Measurements from ENCODE around the gene SMPD2. TPM values are rescaled to one million over a fixed set of nuclear protein-coding genes. Genes with fewer than 3 reads are reported as not detected.

The SMPD2 gene
- total and polyA plus RNA-seq, 9 of the 15 experiments (the other 6 are each of a cell fraction or from before 2014, with no cell fraction given): 0.13 to 21.8 (median 18.3) TPM

- TF ChIP-seq, protein P1, sequence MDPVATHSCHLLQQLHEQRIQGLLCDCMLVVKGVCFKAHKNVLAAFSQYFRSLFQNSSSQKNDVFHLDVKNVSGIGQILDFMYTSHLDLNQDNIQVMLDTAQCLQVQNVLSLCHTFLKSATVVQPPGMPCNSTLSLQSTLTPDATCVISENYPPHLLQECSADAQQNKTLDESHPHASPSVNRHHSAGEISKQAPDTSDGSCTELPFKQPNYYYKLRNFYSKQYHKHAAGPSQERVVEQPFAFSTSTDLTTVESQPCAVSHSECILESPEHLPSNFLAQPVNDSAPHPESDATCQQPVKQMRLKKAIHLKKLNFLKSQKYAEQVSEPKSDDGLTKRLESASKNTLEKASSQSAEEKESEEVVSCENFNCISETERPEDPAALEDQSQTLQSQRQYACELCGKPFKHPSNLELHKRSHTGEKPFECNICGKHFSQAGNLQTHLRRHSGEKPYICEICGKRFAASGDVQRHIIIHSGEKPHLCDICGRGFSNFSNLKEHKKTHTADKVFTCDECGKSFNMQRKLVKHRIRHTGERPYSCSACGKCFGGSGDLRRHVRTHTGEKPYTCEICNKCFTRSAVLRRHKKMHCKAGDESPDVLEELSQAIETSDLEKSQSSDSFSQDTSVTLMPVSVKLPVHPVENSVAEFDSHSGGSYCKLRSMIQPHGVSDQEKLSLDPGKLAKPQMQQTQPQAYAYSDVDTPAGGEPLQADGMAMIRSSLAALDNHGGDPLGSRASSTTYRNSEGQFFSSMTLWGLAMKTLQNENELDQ (CRISPR knock-in tag; IDR thresholded peaks at IDR 0.05; ENCODE audit: borderline replicate concordance): no peak
- TF ChIP-seq PCBP1 (IDR thresholded peaks at IDR 0.05; ENCODE audit: low read depth, low read length, poor library complexity, severe bottlenecking) (peak; percentile 67), WHSC1 (IDR thresholded peaks at IDR 0.05; ENCODE audit: low read length) (no peak), HNRNPL (IDR thresholded peaks at IDR 0.05; ENCODE audit: low read depth, low read length) (peak; percentile 54; the same call in 1 of the 2 replicates), TFAP4 (CRISPR knock-in tag; IDR thresholded peaks at IDR 0.05; ENCODE audit: borderline replicate concordance) (peak; percentile 55; the same call in 1 of the 2 replicates), ZBTB9 (CRISPR knock-in tag; IDR thresholded peaks at IDR 0.05) (no peak; the same call in 1 of the 2 replicates), GABPB2 (CRISPR knock-in tag; conservative IDR thresholded peaks at IDR 0.05) (no peak), NR4A1 (CRISPR knock-in tag; IDR thresholded peaks at IDR 0.05) (0 out of 2 replicates have a peak, but pooled peaks have one; percentile 32), NR4A1 (tag; IDR thresholded peaks at IDR 0.05) (no peak), PRPF4 (IDR thresholded peaks at IDR 0.05; ENCODE audit: insufficient read depth, low read depth, low read length, poor library complexity, severe bottlenecking) (no peak), ZNF449 (CRISPR knock-in tag; IDR thresholded peaks at IDR 0.05) (no peak), SOX6 (IDR thresholded peaks at IDR 0.05) (no peak), GATAD2B (IDR thresholded peaks at IDR 0.05; ENCODE audit: borderline replicate concordance) (no peak), JUN (IDR thresholded peaks at IDR 0.05; ENCODE audit: borderline replicate concordance, low read depth, low read length) (no peak), JUN (CRISPR knock-in tag; IDR thresholded peaks at IDR 0.05; ENCODE audit: borderline replicate concordance) (no peak), SMARCC2 (IDR thresholded peaks at IDR 0.05; ENCODE audit: low read depth) (no peak)
- TF ChIP-seq, protein P2, sequence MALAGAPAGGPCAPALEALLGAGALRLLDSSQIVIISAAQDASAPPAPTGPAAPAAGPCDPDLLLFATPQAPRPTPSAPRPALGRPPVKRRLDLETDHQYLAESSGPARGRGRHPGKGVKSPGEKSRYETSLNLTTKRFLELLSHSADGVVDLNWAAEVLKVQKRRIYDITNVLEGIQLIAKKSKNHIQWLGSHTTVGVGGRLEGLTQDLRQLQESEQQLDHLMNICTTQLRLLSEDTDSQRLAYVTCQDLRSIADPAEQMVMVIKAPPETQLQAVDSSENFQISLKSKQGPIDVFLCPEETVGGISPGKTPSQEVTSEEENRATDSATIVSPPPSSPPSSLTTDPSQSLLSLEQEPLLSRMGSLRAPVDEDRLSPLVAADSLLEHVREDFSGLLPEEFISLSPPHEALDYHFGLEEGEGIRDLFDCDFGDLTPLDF (CRISPR knock-in tag; IDR thresholded peaks at IDR 0.05): no peak
- TF ChIP-seq, protein P3, sequence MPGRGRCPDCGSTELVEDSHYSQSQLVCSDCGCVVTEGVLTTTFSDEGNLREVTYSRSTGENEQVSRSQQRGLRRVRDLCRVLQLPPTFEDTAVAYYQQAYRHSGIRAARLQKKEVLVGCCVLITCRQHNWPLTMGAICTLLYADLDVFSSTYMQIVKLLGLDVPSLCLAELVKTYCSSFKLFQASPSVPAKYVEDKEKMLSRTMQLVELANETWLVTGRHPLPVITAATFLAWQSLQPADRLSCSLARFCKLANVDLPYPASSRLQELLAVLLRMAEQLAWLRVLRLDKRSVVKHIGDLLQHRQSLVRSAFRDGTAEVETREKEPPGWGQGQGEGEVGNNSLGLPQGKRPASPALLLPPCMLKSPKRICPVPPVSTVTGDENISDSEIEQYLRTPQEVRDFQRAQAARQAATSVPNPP (IDR thresholded peaks at IDR 0.05; ENCODE audit: borderline replicate concordance, insufficient read depth, insufficient read length): no peak
Measured at GRCh38 chr6:109455437-109456110, 15.1 kb downstream of the SMPD2 start, which contains the start of gene MICAL1 (continued).
